ENCODE results near the gene AP2A1. TPM values are rescaled to one million over a fixed set of nuclear protein-coding genes. Genes with fewer than 3 reads are reported as not detected.
A peak's percentile ranks its signal among the peaks of the same experiment; 100 is the strongest.

AP2A1 gene
- total and polyA plus RNA-seq, 9 of the 15 experiments (the other 6 are each of a cell fraction or from before 2014, with no cell fraction given): 0.55 to 150 (median 31.9) TPM

DNA sequence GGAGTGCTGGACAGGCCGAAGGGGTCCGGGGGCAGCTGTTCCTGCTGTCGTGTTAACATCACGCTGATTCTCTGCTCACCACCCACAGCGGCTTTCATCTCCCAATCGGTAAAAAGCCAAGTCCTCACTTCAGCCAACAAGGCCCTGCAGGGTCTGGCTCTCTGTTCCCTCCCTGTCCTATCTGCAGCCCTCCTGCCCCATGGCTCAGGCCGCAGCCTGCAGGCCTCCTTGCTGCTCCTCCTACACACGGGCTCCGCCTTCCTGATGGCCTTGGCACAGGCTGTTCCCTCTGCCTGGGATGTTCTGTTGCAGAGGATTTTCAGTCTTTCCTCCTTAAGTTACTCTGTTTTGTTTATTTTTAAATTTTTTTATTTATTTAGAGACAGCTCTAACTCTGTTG lies 24.1 kb downstream of the AP2A1 start:
- no peak overlapping the region for H2AFZ ChIP-seq (ENCODE audit: low read depth, low read length)
- no peaks in the 10 kb centered on the region for H3K9me3 ChIP-seq (replicated peaks; ENCODE audit: control insufficient read depth, insufficient read depth, low read depth, low read length)
- H3K9ac ChIP-seq (ENCODE audit: insufficient read depth in 1 of 2, low read depth in 2 of 2, low read length in 2 of 2): peak overlapping the region in 1 of 2 experiments; percentile 59; a peak in 1 of 4 replicates
- 54% methylated on average over 8 of the region's 9 CpGs for WGBS (ENCODE audit: insufficient coverage, low coverage, missing lambda C conversion rate)
- H3K9me1 ChIP-seq (ENCODE audit: control insufficient read depth, insufficient read depth, low read length): no peaks in the 10 kb centered on the region
- in situ Hi-C loops (cut with MboI) (no loop called here), intact Hi-C loops (cut with micrococcal nuclease) (no loop called here)
- peaks cover 85% of the 10 kb centered on the region; the same call in 2 of the 3 replicates for H3K36me3 ChIP-seq (ENCODE audit: control insufficient read depth, insufficient read depth, low read length)
- BruUV-seq (replicated peaks): no TSS peak
- FAIRE-seq: no peak
- DNase-seq (ENCODE audit: extremely low read depth in 1 of 4, low spot score in 3 of 4): peak; percentile 37 to 58 (median 47)
- H3K4me1 ChIP-seq (replicated peaks in 1 of 2; ENCODE audit: control insufficient read depth in 2 of 2, insufficient read depth in 2 of 2, low read length in 2 of 2): peaks cover 0 to 38% of the 10 kb centered on the region in 2 experiments; a peak in 3 of 5 replicates
- POLR2A ChIA-PET: no interaction called here
- no peaks in the 10 kb centered on the region; the same call in 1 of the 2 replicates for H4K20me1 ChIP-seq (replicated peaks; ENCODE audit: control insufficient read depth, insufficient read depth, low read length)
- H3K27ac ChIP-seq (ENCODE audit: extremely low read depth, low read depth, low read length): no peak overlapping the region
- H3K4me3 ChIP-seq: no peak overlapping the region
- H3K4me2 ChIP-seq (ENCODE audit: insufficient read depth, low read length): no peak overlapping the region
- TF ChIP-seq TCF3 (CRISPR knock-in tag; IDR thresholded peaks at IDR 0.05): peak; percentile 38
- no peak for TF ChIP-seq ATF4 (CRISPR knock-in tag; IDR thresholded peaks at IDR 0.05)
- TF ChIP-seq CBFA2T3 (IDR thresholded peaks at IDR 0.05): peak; percentile 27; the same call in 1 of the 2 replicates
- CTCF ChIA-PET (ENCODE audit: low intra/inter-chr PET ratio): no interaction called here
- H3K27me3 ChIP-seq (ENCODE audit: control insufficient read depth in 2 of 2, insufficient read depth in 2 of 2, low read length in 2 of 2): no peaks in the 10 kb centered on the region
- peak; percentile 66 for ATAC-seq
- peaks cover 11% of the 10 kb centered on the region for H3K79me2 ChIP-seq (ENCODE audit: control insufficient read depth, insufficient read depth, low read length)

- DNase-seq (ENCODE audit: extremely low read depth in 1 of 4, low spot score in 3 of 4) (no peak), ATAC-seq (no peak), FAIRE-seq (no peak)
- no peaks in the 10 kb centered on the region for H3K9me1 ChIP-seq (ENCODE audit: control insufficient read depth, insufficient read depth, low read length)
- no peaks in the 10 kb centered on the region for H3K9me3 ChIP-seq (replicated peaks; ENCODE audit: control insufficient read depth, insufficient read depth, low read depth, low read length)
- no peak overlapping the region for H3K27ac ChIP-seq (ENCODE audit: extremely low read depth, low read depth, low read length)
- peaks cover 11% of the 10 kb centered on the region for H3K79me2 ChIP-seq (ENCODE audit: control insufficient read depth, insufficient read depth, low read length)
- 91% methylated on average over 10 of the region's 26 CpGs for WGBS (ENCODE audit: insufficient coverage, low coverage, missing lambda C conversion rate)
- peaks cover 88% of the 10 kb centered on the region for H3K36me3 ChIP-seq (ENCODE audit: control insufficient read depth, insufficient read depth, low read length)
- ChIA-PET POLR2A (no interaction called here), CTCF (ENCODE audit: low intra/inter-chr PET ratio) (no interaction called here)
- peak overlapping the region in 1 of 2 experiments; percentile 28; a peak in 1 of 4 replicates for H3K9ac ChIP-seq (ENCODE audit: insufficient read depth in 1 of 2, low read depth in 2 of 2, low read length in 2 of 2)
- H3K4me1 ChIP-seq (replicated peaks in 1 of 2; ENCODE audit: control insufficient read depth in 2 of 2, insufficient read depth in 2 of 2, low read length in 2 of 2): peaks cover 0 to 32% of the 10 kb centered on the region in 2 experiments; a peak in 3 of 5 replicates
- BruUV-seq (replicated peaks): no TSS peak
- intact Hi-C loops (cut with micrococcal nuclease): no loop called here
- no peak overlapping the region for H3K4me3 ChIP-seq
- H4K20me1 ChIP-seq (replicated peaks; ENCODE audit: control insufficient read depth, insufficient read depth, low read length): no peaks in the 10 kb centered on the region; the same call in 1 of the 2 replicates
- in situ Hi-C loops (cut with MboI): no loop called here
- no peaks in the 10 kb centered on the region for H3K27me3 ChIP-seq (ENCODE audit: control insufficient read depth in 2 of 2, insufficient read depth in 2 of 2, low read length in 2 of 2)
- H3K4me2 ChIP-seq (ENCODE audit: insufficient read depth, low read length): no peak overlapping the region
- no peak overlapping the region for H2AFZ ChIP-seq (ENCODE audit: low read depth, low read length)
- TF ChIP-seq RBFOX2 (IDR thresholded peaks at IDR 0.05; ENCODE audit: low read depth, low read length) (0 out of 2 replicates have a peak, but pooled peaks have one; percentile 17), E2F1 (CRISPR knock-in tag; IDR thresholded peaks at IDR 0.05) (no peak), EGR1 (conservative IDR thresholded peaks at IDR 0.05) (0 out of 2 replicates have a peak, but pooled peaks have one; percentile 7), FOXP4 (CRISPR knock-in tag; IDR thresholded peaks at IDR 0.05; ENCODE audit: borderline replicate concordance) (no peak), POLR3A (IDR thresholded peaks at IDR 0.05; ENCODE audit: borderline replicate concordance, extremely low read depth, insufficient read depth, insufficient read length) (no peak)
- TF ChIP-seq, protein P1, sequence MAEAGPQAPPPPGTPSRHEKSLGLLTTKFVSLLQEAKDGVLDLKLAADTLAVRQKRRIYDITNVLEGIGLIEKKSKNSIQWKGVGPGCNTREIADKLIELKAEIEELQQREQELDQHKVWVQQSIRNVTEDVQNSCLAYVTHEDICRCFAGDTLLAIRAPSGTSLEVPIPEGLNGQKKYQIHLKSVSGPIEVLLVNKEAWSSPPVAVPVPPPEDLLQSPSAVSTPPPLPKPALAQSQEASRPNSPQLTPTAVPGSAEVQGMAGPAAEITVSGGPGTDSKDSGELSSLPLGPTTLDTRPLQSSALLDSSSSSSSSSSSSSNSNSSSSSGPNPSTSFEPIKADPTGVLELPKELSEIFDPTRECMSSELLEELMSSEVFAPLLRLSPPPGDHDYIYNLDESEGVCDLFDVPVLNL (CRISPR knock-in tag; IDR thresholded peaks at IDR 0.05; ENCODE audit: low read depth): no peak
These were observed 25.1 kb downstream of the AP2A1 start for GRCh38 chr19:49791776-49792445.
